HCT116 (cell line): Measurements from ENCODE around the gene CNTNAP5. TPM values are rescaled to one million over a fixed set of nuclear protein-coding genes. Genes with fewer than 3 reads are reported as not detected.

Experiments
- ATAC-seq: fragments of 200-7000 bp; cut with Tn5 transposase; 2 replicates; pipeline ENCODE4 v1.9.1; 2020; ENCODE audit warnings: mild to moderate bottlenecking, moderate library complexity
- BruUV-seq: library from RNA; stranded (reverse); fragments of 400-500 nt; replicated peaks from 2 replicates; lab custom pipeline; 2021; lab: Mats Ljungman, UMichigan
- CTCF ChIA-PET: fragments of 300-600 bp; sonication (Branson Sonifier 250); formaldehyde crosslinking; loops from one replicate; lab custom pipeline; 2021; ENCODE audit warnings: antibody characterized with exemption; lab: Charles Lee
- POLR2A ChIA-PET: fragments of 300-600, 350-600 bp; sonication (Branson Sonifier 250); formaldehyde crosslinking; loops from one replicate; lab custom pipeline; 2021; ENCODE audit warnings: antibody characterized with exemption; lab: Charles Lee
- RAD21 ChIA-PET, 2 experiments: fragments of 300-600 bp; sonication (Branson Sonifier 250); formaldehyde crosslinking; loops; one replicate each; lab custom pipeline; 2023; ENCODE audit warnings: low total read pairs in 2 of 2; ENCODE audit not compliant: uncharacterized antibody in 2 of 2, unreplicated experiment in 2 of 2, low non-redundant PET in 1 of 2; lab: Charles Lee
- DNase-seq: peaks from one replicate; pipeline ENCODE4 v3.0.0-alpha.2; 2010; ENCODE audit warnings: low read depth, low spot score
- H2AFZ ChIP-seq: fragments of 200-600 bp; shearing (Covaris generic), sonication (generic); 2 replicates; pipeline ENCODE4 v1.6.1; 2017; ENCODE audit warnings: low read depth, mixed run types, mixed read lengths, antibody characterized with exemption, low read length; ENCODE audit not compliant: poor library complexity, severe bottlenecking
- H3K27ac ChIP-seq: 2 replicates; pipeline ENCODE4 v1.5.1; 2012; ENCODE audit warnings: low read depth, low read length
- H3K27me3 ChIP-seq: fragments of 200-600 bp; sonication (generic); 2 replicates; pipeline ENCODE4 v1.6.1; 2016; ENCODE audit warnings: mixed run types, low read length, mixed read lengths; ENCODE audit not compliant: insufficient read depth
- H3K36me3 ChIP-seq, 2 experiments: fragments of 200-500 bp in 1 of 2; fragments of 200-600 bp in 1 of 2; sonication (Bioruptor generic) in 1 of 2; sonication (generic) in 1 of 2; 2 replicates each; pipeline versions ENCODE4 v1.5.1 to v1.6.1; 2014 to 2016; ENCODE audit warnings: low read length in 2 of 2, inconsistent platforms in 1 of 2, mixed read lengths in 1 of 2, mixed run types in 1 of 2; ENCODE audit not compliant: insufficient read depth in 2 of 2, control insufficient read depth in 1 of 2
- H3K4me1 ChIP-seq, 2 experiments: fragments of 200-600 bp in 1 of 2; sonication (generic) in 1 of 2; 2 replicates each; pipeline versions ENCODE4 v1.5.1 to v1.6.1; 2012 to 2017; ENCODE audit warnings: low read length in 2 of 2, inconsistent platforms in 1 of 2, mild to moderate bottlenecking in 1 of 2, mixed read lengths in 1 of 2, mixed run types in 1 of 2, moderate library complexity in 1 of 2; ENCODE audit not compliant: insufficient read depth in 2 of 2, control insufficient read depth in 1 of 2
- H3K4me2 ChIP-seq: fragments of 200-600 bp; sonication (generic); 2 replicates; pipeline ENCODE4 v1.6.1; 2017; ENCODE audit warnings: mixed run types, low read length, mixed read lengths
- H3K4me3 ChIP-seq, 2 experiments: fragments of 200-600 bp in 1 of 2; sonication (generic) in 1 of 2; replicated peaks in 1 of 2; 2 replicates each; pipeline ENCODE4 v1.5.1; 2011 to 2016; ENCODE audit warnings: low read length in 2 of 2, control low read depth in 1 of 2, low read depth in 1 of 2, mild to moderate bottlenecking in 1 of 2, mixed read lengths in 1 of 2, mixed run types in 1 of 2
- H3K79me2 ChIP-seq: fragments of 200-600 bp; sonication (generic); 2 replicates; pipeline ENCODE4 v1.6.1; 2017; ENCODE audit warnings: mild to moderate bottlenecking, mixed run types, low read length, moderate library complexity, mixed read lengths; ENCODE audit not compliant: insufficient read depth
- H3K9ac ChIP-seq: fragments of 200-600 bp; sonication (generic); 2 replicates; pipeline ENCODE4 v1.6.1; 2016; ENCODE audit warnings: low read length, mixed read lengths
- H3K9me2 ChIP-seq: fragments of 200-600 bp; sonication (generic), shearing (Covaris generic); 2 replicates; pipeline ENCODE4 v1.6.1; 2017; ENCODE audit warnings: mixed run types, mild to moderate bottlenecking, moderate library complexity; ENCODE audit not compliant: insufficient read depth
- H3K9me3 ChIP-seq, 2 experiments: fragments of 200-500 bp in 1 of 2; fragments of 200-600 bp in 1 of 2; sonication (Bioruptor generic) in 1 of 2; sonication (generic) in 1 of 2; 2 replicates each; pipeline ENCODE4 v1.6.1; 2014 to 2017; ENCODE audit warnings: low read length in 2 of 2, mixed read lengths in 2 of 2, inconsistent platforms in 1 of 2, low read depth in 1 of 2, mild to moderate bottlenecking in 1 of 2, mixed run types in 1 of 2, moderate library complexity in 1 of 2; ENCODE audit not compliant: control insufficient read depth in 1 of 2, insufficient read depth in 1 of 2
- H4K20me1 ChIP-seq: fragments of 200-600 bp; sonication (generic), shearing (Covaris generic); 2 replicates; pipeline ENCODE4 v1.6.1; 2017; ENCODE audit warnings: mixed run types, mild to moderate bottlenecking, moderate library complexity; ENCODE audit not compliant: insufficient read depth
- ATF3 ChIP-seq: IDR thresholded peaks from 2 replicates; pipeline ENCODE4 v1.6.1; 2012
- CBX3 ChIP-seq: IDR thresholded peaks from 2 replicates; pipeline ENCODE4 v1.6.1; 2012; ENCODE audit warnings: low read depth
- CEBPB ChIP-seq: IDR thresholded peaks from 2 replicates; pipeline ENCODE4 v1.6.1; 2012; ENCODE audit warnings: low read depth
- CTCF ChIP-seq, 3 experiments: fragments of 200-600 bp in 1 of 3; sonication (generic) in 1 of 3; IDR thresholded peaks in 2 of 3; conservative IDR thresholded peaks in 1 of 3; 2 replicates each; pipeline ENCODE4 v1.5.1; 2012 to 2017; ENCODE audit warnings: low read depth in 2 of 3, low read length in 2 of 3, antibody characterized with exemption in 1 of 3, borderline replicate concordance in 1 of 3, control low read depth in 1 of 3, mild to moderate bottlenecking in 1 of 3, mixed read lengths in 1 of 3, mixed run types in 1 of 3, moderate library complexity in 1 of 3; ENCODE audit not compliant: insufficient read depth in 1 of 3
- EGR1 ChIP-seq: IDR thresholded peaks from 2 replicates; pipeline ENCODE4 v1.6.1; 2012; ENCODE audit warnings: low read depth
- ELF1 ChIP-seq: IDR thresholded peaks from 2 replicates; pipeline ENCODE4 v1.6.1; 2012; ENCODE audit warnings: low read depth, borderline replicate concordance
- EZH2phosphoT487 ChIP-seq: fragments of 200-600 bp; IDR thresholded peaks from 2 replicates; pipeline ENCODE4 v1.6.1; 2018; ENCODE audit warnings: antibody characterized with exemption, borderline replicate concordance
- JUND ChIP-seq: IDR thresholded peaks from 2 replicates; pipeline ENCODE4 v1.6.1; 2012
- MAX ChIP-seq: IDR thresholded peaks from 2 replicates; pipeline ENCODE4 v1.6.1; 2012
- POLR2A ChIP-seq: IDR thresholded peaks from 2 replicates; pipeline ENCODE4 v1.7.0; 2011; ENCODE audit warnings: borderline replicate concordance; ENCODE audit not compliant: insufficient read depth, insufficient read length; ENCODE audit errors: extremely low read depth
- REST ChIP-seq: IDR thresholded peaks from 2 replicates; pipeline ENCODE4 v1.6.1; 2012; ENCODE audit warnings: low read depth
- SIN3A ChIP-seq: IDR thresholded peaks from 2 replicates; pipeline ENCODE4 v1.6.1; 2012; ENCODE audit warnings: low read depth
- TCF7L2 ChIP-seq: IDR thresholded peaks from 2 replicates; pipeline ENCODE4 v1.7.0; 2011; ENCODE audit warnings: borderline replicate concordance, inconsistent platforms; ENCODE audit not compliant: insufficient read depth, insufficient read length; ENCODE audit errors: extremely low read depth
- YY1 ChIP-seq: IDR thresholded peaks from 2 replicates; pipeline ENCODE4 v1.6.1; 2011; ENCODE audit warnings: low read length, low read depth, moderate library complexity, mild to moderate bottlenecking; ENCODE audit not compliant: insufficient replicate concordance; ENCODE audit errors: extremely low read depth
- ZBTB33 ChIP-seq: IDR thresholded peaks from 2 replicates; pipeline ENCODE4 v1.6.1; 2011; ENCODE audit warnings: mild to moderate bottlenecking, low read length, moderate library complexity; ENCODE audit not compliant: insufficient replicate concordance; ENCODE audit errors: extremely low read depth
- ZFX ChIP-seq: fragments of 450-650 bp; IDR thresholded peaks from 2 replicates; pipeline ENCODE4 v1.6.1; 2017
- intact Hi-C: fragments of 100-400 bp; cut with micrococcal nuclease; formaldehyde crosslinking; loops from 2 replicates; pipeline ENCODE4 v1.10.0; 2022
- total RNA-seq: library from RNA; stranded (reverse); gene quantifications from one replicate; pipeline ENCODE4 v1.2.1, GENCODE V29; 2021; ENCODE audit not compliant: unreplicated experiment

CNTNAP5 gene
- total RNA-seq, 1 experiment from 2014 or later, result not detected

GRCh38 chr2:124920448-124920847 is 895.4 kb downstream of the CNTNAP5 start:
- Histone ChIP-seq H3K9ac (no peak overlapping the region), H3K9me3 (peaks cover 9 to 47% of the 10 kb centered on the region in 2 experiments; a peak in 2 of 4 replicates), H3K4me1 (no peaks in the 10 kb centered on the region), H3K9me2 (no peaks in the 10 kb centered on the region), H3K36me3 (no peaks in the 10 kb centered on the region), H3K4me3 (no peak overlapping the region), H2AFZ (no peak overlapping the region), H3K79me2 (no peaks in the 10 kb centered on the region), H3K4me2 (no peak overlapping the region), H3K27me3 (no peaks in the 10 kb centered on the region), H3K27ac (no peak overlapping the region), H4K20me1 (no peaks in the 10 kb centered on the region)
- BruUV-seq, result no TSS peak
- ChIA-PET CTCF (no interaction called here), POLR2A (no interaction called here), RAD21 (no interaction called here)
- DNase-seq, result no peak
- no peak for ATAC-seq
- TF ChIP-seq SIN3A, result no peak
- no peak for TF ChIP-seq ATF3
- TF ChIP-seq POLR2A, result no peak
- no peak for TF ChIP-seq JUND
- TF ChIP-seq CBX3, result no peak
- TF ChIP-seq ZFX, result no peak
- TF ChIP-seq REST, result no peak
- TF ChIP-seq CTCF (IDR thresholded peaks at IDR 0.05 in 2 of 3, conservative IDR thresholded peaks at IDR 0.05 in 1 of 3; ENCODE audit: borderline replicate concordance in 1 of 3, insufficient read depth in 1 of 3, low read depth in 2 of 3, low read length in 2 of 3), result no peak
- no peak for TF ChIP-seq EGR1
- TF ChIP-seq MAX, result no peak
- no peak for TF ChIP-seq ZBTB33
- no peak for TF ChIP-seq YY1
- TF ChIP-seq EZH2phosphoT487, result no peak
- no peak for TF ChIP-seq TCF7L2
- no peak for TF ChIP-seq CEBPB
- no peak for TF ChIP-seq ELF1
- intact Hi-C loops, result no loop called here
